HG02763 (cell line): ENCODE measurements around the gene DIP2A.

Experiments
- ATAC-seq: cut with Tn5 transposase; IDR thresholded peaks from one replicate; pipeline ENCODE4 v1.9.1; 2021; ENCODE audit warnings: mild to moderate bottlenecking, moderate library complexity; ENCODE audit not compliant: unreplicated experiment

DIP2A gene

DNA sequence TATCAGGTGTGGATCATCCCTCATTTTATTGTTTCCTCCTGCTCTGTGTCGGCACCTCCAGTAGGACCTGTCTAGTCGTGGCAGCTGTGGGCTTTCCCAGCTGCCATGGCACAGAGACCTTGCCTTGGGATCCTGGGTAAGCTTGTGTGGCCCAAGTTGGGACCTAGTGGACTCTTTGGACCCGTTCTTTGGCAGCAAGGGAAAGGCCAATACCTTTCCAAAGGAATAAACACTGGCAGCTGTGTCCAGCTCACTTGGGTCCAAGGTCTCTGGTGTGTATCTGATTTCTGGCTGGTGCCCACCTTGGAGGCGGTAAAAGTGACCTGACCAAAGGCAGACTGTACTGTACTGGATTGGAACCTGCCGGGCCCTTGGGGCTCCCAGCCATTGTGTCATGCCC lies 21.8 kb downstream of the DIP2A start:
- no peak for ATAC-seq

DNA sequence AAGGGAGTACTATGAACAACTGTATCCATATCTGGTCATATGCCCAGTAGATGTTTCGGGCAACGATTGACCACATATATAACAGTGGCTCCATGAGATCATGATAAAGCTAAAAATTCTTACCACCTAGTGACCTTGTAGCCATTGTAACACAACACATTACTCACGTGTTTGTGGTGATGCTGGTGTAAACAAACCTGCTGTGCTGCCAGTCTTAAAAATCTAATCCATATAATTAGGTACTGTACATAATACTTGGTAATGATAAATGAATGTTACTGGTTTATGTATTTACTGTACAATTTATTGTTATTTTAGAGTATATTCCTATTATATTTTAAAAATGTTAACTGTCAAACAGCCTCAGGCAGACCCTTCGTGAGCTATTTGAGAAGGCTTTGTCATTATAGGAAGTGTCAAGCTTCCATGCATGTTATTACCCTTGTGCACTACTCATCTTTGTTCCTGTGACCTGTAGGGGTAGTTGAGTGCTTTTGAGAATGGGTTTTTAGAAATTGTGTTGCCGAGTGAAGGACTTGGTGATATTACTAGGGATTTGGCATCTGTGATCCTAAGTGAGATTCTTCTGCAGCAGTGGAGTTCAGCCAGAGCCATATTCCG lies 23.6 kb downstream of the DIP2A start:
- ATAC-seq, result no peak

DNA sequence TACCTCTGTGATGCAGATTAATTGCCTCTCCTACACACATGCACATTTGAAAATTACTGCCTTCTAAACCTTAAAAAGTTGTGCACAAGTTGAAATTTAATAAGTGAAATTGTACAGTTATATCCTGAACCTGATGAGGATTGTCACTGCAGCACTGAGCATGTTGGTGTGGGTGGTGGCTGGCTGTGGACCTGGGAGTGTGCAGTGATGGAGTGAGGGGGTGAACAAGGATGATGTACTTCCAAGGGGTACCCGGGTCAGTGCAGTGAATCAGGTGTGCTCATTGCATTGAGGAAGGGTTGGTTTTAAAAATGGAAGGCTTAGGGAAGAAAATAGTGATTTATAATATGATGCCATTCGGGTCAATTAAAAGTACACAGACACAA lies 24.1 kb downstream of the DIP2A start:
- ATAC-seq, result no peak

DNA sequence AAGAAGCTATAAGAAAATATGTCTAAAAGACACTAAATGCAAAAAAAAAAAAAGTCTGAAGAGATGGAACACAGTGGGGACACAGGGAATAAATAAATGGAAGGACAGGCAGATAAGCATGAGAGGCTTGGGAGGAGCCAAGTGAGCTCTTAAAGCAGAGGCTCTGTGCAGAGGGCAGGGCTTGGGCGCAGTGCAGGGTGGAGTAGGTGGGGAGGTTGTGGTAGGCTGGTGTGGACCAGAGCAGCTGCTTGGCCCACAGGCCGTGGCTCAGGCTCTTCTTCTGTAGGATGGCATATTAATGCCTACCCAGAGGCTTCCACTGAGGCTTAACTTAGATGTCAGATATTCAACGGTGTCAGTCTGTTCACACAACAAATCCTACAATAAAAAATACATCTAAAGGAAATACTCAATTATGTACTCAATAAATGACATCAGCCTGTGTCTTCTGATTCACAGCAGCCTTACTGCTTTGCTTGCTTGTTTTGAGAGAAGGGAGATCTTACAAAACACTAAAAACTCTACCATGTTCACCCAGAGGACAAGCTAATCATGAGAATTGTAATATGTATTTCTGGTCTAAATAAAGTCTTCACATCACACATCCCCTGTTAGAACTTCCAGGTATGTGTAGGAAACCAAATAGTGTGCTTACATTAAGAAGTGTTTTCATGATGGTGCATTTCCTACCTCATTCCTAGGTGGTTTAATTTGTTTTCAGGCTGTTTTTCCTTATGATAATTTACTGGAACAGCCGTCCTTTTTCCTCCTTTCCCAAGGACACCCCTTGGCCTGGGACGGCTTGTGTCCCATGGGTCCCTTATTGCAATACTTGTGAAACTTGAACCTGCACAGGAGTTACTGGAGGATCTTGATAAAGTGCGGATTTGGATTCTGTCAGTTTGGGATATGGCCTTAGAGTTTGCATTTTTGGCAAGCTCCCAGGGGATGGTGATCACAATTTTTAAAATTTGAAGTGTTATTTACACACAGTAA lies 24.9 kb downstream of the DIP2A start:
- no peak for ATAC-seq

DNA sequence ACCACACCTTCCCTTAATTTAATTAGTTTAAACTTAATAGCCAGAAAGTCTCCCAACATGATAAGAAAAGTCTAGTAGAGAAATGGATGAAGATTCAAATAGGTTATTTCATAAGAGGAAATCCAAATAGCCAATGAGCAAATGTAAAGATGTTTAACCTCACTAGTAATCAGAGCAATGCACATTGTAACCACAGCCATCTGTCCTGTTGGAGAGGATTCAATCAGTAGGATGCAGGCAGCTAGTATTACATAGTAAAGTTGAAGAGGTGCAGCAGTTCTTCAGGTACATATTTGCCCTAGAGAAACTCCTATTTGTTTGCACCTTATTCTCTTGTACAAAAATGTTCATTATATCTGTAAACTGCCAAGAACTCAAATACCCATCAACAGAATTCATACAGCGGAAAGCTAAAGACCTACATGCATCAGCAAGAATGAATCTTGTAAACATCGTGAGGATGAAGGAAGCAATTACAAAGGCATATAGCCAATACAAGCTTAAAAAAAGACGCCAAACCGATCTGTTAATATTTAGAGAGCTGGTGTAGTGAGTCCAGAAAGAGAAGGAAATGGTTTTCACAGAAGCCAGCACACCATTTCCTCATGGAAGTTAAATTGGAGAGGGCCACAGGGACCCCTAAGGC lies 27.9 kb downstream of the DIP2A start:
- no peak for ATAC-seq

DNA sequence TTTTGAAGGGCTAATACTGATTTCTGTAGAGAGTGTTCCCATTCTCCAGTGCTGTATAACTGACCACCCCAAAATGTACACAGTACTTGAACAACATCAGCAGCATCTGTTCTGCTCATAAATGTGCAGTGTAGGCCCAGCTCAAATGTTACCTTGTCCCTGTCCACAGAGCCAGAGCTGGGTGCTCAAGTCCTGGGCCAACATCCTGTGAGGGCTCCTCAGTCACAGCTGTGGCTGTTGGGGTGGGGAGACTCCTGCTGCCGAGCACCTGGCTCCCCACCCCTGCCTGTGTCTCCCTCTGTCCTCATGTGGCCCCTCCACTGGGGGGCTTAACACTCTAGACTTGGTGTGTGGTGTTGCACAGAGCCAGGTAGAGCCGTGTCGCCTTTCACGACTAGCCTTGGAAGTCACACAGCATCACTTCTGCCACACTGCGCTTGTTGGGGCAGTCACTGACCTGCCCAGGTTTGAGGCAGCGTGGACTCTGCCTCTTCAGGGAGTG lies 30.5 kb downstream of the DIP2A start:
- ATAC-seq, result no peak

DNA sequence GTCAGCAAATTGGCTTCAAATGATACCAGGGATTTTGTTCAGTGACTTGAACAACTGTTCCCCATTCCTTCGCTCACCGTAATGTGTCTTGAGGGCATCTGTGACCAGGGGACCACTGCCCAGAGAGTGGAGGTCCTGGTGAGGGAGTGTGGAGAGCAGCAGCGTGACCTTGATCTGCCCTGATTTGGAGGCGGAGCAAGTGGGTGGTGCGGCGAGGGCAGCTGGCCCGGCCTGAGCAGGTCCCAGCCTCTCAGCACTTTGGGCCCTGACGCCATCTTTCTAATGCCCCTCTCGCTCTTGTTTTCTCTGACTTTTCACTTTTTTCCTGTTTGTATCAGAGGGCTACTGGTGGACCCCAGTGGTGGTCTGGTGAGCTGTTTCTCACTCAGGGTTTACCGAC lies 31.1 kb downstream of the DIP2A start:
- no peak for ATAC-seq

DNA sequence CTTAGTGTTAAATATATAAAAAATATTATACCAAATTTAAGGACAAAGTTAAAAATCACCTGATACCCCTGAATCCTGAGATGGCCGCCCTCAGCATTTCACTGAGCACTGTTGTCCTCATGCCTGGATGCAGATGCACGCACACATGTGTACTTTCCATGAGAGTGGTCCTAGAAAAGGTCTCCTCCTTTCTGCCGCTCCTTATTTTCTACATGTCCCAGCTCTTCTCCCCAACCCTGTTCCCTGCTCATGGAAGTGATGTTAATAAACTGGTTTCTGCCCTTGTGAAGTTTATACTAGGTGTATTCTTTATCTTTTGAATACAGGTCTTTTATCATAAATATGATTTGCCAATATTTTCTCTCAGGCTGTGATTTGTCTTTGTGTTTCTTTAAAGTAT lies 32.9 kb downstream of the DIP2A start:
- no peak for ATAC-seq

DNA sequence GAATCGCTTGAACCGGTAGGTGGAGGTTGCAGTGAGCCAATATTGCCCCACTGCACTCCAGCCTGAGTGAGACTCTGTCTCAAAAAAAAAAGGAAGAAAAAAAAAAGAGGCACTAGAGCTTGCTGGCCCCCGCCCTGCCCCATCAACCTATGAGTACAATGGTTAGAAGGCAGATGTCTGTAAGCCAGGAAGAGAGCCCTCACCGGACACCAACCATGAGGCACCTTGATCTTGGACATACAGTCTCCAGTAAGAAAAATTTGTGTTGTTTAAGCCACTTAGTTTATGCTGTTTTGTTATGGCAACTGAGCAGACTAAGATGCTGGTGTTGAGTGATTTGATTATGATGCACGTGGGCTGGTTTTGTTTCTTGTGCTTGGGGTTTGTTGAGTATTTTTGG lies 34.2 kb downstream of the DIP2A start:
- ATAC-seq, result no peak

DNA sequence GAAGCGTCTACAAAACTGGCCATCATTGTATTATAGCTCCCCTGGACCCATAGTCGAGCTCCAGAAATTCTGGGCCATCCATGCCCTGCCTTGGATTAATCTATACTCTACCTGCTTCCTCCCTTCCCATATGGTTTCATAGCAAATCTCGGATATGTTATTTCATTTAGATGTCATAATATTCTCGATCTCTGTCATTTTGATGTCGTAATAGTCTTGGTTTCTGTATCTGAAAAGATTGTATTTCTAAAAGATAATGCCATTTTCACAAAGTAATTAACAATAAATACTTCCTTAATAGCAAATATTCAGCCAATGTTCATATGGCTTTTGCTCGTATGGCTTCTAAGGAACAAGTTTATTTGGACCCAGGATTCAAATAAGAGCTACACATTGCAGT lies 35.1 kb downstream of the DIP2A start:
- ATAC-seq, result no peak

DNA sequence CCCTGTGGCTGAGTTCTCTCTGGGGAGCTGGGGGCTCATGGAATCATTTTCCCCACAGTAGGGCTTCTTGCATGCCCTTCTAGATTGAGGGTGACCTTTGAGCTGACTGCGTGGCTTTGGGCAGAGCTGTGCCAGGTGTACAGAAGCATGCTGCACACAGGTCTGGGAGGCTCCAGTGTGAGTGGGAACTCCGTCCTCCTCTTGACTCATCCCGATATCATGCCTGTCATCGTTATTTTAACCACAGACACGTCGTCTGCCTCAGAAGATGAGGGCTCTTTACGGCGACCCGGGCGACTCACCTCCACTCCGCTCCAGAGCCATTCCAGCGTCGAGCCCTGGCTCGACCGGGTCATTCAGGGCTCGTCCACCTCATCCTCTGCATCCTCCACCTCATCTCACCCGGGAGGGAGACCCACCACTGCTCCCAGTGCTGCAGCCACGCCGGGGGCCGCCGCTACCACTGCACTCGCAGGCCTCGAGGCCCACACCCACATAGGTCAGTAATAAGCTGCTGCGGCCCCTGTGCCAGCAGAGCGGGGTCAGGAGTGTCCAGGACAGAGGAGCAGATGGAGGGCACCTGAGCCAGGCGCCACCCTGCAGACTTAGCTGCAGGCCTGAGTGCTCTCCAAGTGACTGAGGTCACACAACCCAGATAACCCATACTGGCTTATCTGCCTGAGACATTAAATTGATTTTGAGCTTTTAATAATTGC lies 39.8 kb downstream of the DIP2A start:
- no peak for ATAC-seq

DNA sequence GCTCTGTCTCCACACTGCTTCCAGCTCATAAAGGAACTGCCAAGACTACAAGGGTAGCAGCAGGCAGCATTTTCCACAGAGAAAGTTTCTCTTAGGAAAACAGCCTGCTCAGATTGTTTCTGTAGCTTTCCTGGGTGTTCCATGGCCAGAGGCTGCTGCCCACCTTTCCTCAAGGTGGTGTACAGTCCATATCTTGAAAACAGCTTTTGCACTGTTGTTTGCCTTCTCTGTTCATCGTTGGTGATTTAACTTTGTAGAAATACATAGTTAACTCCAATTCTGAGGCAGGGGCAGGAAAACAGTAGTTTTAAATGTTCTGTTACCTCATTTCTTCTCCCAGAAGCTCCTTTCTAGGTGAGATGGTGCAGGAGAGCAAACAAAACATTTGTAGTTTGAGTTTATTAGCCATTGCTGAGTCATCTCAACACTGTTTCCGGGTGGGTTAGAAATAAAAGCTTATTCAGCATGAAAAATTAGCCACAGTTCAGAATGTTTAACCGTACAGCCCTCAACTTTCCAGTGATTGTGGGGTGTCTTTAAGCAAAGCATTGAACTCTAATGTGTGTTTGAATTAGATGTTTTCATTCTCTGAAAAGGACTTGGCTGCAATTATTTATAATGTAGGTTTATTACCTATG lies 41.7 kb downstream of the DIP2A start:
- no peak for ATAC-seq

DNA sequence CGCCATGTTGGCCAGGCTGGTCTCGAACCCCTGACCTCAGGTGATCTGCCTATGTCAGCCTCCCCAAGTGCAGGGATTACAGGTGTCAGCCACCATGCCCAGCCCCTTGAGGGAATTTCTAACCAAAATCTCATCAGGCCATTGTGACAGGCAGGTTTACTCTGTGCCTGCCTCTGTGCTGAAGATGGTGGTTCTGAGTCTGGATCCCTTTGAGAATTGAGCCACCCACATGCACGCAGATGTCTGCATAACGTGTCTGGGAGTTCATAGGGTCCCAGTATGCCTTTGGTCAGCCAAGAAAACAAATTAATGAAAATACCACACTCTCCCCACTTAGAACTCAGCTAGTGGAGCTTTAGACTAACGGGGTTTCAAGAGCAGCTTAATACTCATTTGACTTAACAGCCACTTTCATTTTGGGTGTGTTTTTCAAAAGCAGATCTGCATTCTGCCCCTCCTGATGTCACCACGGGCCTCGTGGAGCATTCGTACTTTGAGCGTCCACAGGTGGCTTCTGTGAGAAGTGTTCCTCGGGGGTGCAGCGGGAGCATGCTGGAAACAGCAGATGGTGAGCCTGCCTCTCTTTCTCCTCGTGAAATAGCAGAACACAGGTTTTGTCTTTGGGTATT lies 45.3 kb downstream of the DIP2A start:
- peak; percentile 48 for ATAC-seq

DNA sequence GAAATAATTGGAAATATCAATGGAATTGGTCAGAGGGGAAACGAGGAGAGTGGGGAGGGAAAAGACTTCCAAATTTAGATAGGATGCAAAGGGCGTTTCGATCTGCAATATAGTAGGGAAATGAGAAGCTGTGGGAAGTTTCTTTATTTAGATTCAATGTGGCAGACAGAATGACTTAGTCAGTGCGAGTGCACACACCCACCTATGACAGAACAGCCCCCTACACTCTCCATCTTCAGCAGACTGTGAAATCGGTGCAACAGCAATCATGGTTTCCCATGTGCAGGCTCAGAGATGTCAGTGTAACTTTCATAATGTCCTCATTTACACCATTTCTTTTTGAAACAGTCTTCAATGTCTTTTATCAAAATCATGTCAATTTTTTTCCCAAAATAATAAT lies 46.0 kb downstream of the DIP2A start:
- no peak for ATAC-seq

DNA sequence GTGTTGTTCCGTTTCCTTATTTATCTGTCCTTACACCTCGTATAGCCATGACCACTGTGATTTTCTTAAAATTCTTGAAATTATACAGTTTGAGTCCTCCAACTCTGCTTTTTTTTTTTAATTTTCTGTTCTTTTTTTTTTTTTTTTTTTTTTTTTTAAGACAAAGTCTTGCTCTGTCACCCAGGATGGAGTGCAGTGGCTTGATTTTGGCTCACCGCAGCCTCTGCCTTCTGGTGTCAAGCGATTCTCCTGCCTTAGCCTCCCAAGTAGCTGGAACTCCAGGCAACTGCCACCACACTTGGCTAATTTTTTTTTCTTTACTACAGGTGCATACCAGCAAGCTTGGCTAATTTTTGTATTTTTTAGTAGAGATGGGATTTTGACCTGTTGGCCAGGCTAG lies 48.9 kb downstream of the DIP2A start:
- no peak for ATAC-seq

DNA sequence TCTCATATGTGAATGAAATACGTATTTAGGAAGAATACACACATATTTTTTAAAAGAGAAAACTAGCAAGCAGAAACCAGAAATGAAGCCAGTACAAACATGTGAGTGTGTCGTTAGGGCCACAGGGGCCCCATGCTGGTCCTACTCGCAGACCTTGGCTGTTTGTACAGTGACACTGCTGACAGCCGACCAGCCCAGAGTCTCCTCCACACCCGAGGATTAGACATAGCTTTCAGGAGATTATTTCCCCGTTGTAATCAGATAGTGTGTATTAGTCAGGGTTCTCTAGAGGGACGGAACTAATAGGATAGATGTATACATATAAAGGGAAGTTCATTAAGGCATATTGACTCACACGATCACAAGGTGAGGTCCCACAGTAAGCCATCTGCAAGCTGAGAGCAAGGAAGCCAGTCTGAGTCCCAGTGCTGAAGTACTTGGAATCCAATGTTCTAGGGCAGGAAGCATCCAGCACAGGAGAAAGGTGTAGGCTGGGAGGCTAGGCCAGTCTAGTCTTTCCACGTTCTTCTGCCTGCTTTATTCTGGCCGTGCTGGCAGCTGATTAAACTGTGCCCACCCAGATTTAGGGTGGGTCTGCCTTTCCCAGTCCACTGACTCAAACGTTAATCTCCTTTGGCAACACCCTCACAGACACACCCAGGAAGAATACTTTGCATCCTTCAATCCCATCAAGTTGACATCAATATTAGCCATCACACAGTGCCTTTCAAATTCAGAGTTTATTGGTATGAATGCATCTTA lies 51.2 kb downstream of the DIP2A start:
- no peak for ATAC-seq

DNA sequence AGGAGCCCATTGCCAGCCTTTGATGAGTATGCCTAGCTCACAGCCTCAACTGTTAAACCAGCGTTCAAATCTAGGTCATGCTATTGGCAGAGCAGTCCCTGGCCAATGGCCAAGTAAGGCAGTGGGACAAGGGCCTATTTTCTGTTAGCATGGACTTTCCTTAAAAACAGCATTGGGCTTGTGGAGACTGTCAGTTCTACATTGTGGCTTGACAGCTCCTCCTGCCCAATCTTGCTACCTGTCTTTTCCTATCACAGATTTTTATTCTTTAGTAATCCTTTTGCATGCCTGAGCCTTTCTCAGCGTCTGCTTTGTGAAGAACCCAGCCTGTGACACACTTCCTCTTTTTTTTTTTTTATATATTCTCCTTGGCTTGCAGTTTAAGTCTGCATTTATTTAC lies 56.4 kb downstream of the DIP2A start:
- no peak for ATAC-seq

DNA sequence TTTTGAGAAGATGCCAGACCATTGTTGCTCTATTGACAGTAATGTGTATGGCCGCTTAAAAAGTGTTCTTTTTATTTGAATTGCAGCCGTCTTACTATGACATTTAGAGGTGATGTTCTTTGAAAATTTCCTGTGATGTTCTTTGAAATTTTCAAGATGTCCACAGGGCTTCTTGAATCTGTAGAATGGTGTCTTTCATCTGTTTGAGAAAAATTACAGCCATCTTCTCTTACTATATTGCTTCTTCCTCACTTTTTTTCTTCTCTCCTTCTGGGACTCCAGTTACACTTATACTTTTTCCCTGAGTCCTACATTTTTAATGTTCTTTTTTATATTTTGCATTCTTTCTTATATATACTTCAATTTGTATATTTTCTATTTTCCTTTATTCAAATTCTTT lies 57.4 kb downstream of the DIP2A start:
- no peak for ATAC-seq

DNA sequence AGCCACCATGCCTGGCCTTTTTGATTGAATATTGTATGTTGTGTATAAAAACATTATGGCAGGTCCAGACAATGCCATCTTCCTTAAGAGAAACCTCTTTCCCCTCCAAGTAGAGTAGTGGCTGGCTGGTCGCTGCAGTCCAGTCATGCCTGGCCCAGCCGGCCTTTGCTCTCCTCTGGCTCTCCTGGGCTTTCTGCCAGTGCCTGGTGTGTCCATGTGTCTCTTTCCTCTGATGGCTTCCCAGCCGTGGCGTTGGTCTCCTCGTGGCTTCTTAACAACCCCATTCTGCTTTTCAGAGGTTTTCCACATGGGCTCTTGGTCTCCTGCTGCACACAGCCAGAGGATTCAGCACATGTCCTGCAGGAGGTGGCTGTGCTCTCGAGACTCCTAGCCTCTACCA lies 58.7 kb downstream of the DIP2A start:
- no peak for ATAC-seq
